ENCODE measurements around the gene RELA. TPM values are rescaled to one million over a fixed set of nuclear protein-coding genes. Genes with fewer than 3 reads are reported as not detected.

Gene RELA
- total and polyA plus RNA-seq, 2 experiments from 2014 or later = 18.5 to 22.8 TPM

DNA sequence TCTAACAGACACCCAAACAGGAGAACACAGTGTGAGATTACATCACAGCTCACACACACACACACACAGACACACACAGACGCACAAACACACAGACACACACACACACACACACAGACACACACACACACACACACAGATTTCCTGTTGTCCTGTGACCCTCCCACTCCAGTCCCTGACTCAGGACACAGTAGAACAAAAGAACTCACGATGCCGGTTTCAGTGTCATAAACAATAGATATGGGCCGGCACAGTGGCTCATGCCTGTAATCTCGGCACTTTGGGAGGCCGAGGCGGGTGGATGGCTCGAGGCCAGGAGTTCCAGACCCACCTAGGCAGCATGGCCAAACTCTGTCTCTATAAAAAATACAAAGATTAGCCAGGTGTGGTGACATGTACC lies 35.5 kb upstream of the RELA start:
- Histone ChIP-seq H3K4me3 (no peak overlapping the region), H3K27ac (ENCODE audit: low read depth) (no peak overlapping the region), H3K79me2 (replicated peaks; ENCODE audit: insufficient read depth) (no peaks in the 10 kb centered on the region), H3K4me1 (ENCODE audit: insufficient read depth) (no peaks in the 10 kb centered on the region), H3K27me3 (ENCODE audit: insufficient read depth) (no peaks in the 10 kb centered on the region), H3F3A (replicated peaks; ENCODE audit: low read depth) (no peaks in the 10 kb centered on the region), H4K20me1 (replicated peaks; ENCODE audit: insufficient read depth) (no peaks in the 10 kb centered on the region), H3K4me2 (no peak overlapping the region), H3K36me3 (ENCODE audit: insufficient read depth) (no peaks in the 10 kb centered on the region), H2AFZ (no peak overlapping the region), H3K9me2 (ENCODE audit: insufficient read depth) (no peaks in the 10 kb centered on the region; the same call in 1 of the 2 replicates)
- Mint-ChIP-seq H3K4me1 (peaks cover 2% of the 10 kb centered on the region; the same call in 2 of the 3 replicates), H3K36me3 (ENCODE audit: low read depth) (no peaks in the 10 kb centered on the region), H3K4me3 (no peak overlapping the region), H3K9me3 (peaks cover 12% of the 10 kb centered on the region), H3K27ac (no peak overlapping the region), H3K27me3 (ENCODE audit: insufficient read depth, low read depth, poor library complexity) (peaks cover 6% of the 10 kb centered on the region)
- ATAC-seq (no peak), DNase-seq (ENCODE audit: low spot score) (no peak)
- TF ChIP-seq EZH2phosphoT487 (IDR thresholded peaks at IDR 0.05; ENCODE audit: unreplicated experiment) (no peak), EZH2 (IDR thresholded peaks at IDR 0.05; ENCODE audit: low read depth, unreplicated experiment) (no peak), ZNF331 (CRISPR knock-in tag; IDR thresholded peaks at IDR 0.05; ENCODE audit: low read depth) (no peak), STAT1 (IDR thresholded peaks at IDR 0.05; ENCODE audit: unreplicated experiment) (no peak), JUNB (IDR thresholded peaks at IDR 0.05; ENCODE audit: unreplicated experiment) (no peak), POLR2AphosphoS5 (IDR thresholded peaks at IDR 0.05; ENCODE audit: low read depth) (no peak), NANOG (IDR thresholded peaks at IDR 0.05; ENCODE audit: borderline replicate concordance) (no peak), CREB1 (CRISPR knock-in tag; IDR thresholded peaks at IDR 0.05; ENCODE audit: low read depth) (no peak), ZNF114 (CRISPR knock-in tag; IDR thresholded peaks at IDR 0.05) (no peak)
- TF ChIP-seq, protein P1, sequence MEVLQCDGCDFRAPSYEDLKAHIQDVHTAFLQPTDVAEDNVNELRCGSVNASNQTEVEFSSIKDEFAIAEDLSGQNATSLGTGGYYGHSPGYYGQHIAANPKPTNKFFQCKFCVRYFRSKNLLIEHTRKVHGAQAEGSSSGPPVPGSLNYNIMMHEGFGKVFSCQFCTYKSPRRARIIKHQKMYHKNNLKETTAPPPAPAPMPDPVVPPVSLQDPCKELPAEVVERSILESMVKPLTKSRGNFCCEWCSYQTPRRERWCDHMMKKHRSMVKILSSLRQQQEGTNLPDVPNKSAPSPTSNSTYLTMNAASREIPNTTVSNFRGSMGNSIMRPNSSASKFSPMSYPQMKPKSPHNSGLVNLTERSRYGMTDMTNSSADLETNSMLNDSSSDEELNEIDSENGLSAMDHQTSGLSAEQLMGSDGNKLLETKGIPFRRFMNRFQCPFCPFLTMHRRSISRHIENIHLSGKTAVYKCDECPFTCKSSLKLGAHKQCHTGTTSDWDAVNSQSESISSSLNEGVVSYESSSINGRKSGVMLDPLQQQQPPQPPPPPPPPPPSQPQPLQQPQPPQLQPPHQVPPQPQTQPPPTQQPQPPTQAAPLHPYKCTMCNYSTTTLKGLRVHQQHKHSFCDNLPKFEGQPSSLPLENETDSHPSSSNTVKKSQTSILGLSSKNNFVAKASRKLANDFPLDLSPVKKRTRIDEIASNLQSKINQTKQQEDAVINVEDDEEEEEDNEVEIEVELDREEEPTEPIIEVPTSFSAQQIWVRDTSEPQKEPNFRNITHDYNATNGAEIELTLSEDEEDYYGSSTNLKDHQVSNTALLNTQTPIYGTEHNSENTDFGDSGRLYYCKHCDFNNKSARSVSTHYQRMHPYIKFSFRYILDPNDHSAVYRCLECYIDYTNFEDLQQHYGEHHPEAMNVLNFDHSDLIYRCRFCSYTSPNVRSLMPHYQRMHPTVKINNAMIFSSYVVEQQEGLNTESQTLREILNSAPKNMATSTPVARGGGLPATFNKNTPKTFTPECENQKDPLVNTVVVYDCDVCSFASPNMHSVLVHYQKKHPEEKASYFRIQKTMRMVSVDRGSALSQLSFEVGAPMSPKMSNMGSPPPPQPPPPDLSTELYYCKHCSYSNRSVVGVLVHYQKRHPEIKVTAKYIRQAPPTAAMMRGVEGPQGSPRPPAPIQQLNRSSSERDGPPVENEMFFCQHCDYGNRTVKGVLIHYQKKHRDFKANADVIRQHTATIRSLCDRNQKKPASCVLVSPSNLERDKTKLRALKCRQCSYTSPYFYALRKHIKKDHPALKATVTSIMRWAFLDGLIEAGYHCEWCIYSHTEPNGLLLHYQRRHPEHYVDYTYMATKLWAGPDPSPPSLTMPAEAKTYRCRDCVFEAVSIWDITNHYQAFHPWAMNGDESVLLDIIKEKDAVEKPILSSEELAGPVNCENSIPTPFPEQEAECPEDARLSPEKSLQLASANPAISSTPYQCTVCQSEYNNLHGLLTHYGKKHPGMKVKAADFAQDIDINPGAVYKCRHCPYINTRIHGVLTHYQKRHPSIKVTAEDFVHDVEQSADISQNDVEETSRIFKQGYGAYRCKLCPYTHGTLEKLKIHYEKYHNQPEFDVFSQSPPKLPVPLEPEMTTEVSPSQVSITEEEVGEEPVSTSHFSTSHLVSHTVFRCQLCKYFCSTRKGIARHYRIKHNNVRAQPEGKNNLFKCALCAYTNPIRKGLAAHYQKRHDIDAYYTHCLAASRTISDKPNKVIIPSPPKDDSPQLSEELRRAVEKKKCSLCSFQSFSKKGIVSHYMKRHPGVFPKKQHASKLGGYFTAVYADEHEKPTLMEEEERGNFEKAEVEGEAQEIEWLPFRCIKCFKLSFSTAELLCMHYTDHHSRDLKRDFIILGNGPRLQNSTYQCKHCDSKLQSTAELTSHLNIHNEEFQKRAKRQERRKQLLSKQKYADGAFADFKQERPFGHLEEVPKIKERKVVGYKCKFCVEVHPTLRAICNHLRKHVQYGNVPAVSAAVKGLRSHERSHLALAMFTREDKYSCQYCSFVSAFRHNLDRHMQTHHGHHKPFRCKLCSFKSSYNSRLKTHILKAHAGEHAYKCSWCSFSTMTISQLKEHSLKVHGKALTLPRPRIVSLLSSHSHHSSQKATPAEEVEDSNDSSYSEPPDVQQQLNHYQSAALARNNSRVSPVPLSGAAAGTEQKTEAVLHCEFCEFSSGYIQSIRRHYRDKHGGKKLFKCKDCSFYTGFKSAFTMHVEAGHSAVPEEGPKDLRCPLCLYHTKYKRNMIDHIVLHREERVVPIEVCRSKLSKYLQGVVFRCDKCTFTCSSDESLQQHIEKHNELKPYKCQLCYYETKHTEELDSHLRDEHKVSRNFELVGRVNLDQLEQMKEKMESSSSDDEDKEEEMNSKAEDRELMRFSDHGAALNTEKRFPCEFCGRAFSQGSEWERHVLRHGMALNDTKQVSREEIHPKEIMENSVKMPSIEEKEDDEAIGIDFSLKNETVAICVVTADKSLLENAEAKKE (CRISPR knock-in tag; IDR thresholded peaks at IDR 0.05) = no peak
- TF ChIP-seq, protein P2, sequence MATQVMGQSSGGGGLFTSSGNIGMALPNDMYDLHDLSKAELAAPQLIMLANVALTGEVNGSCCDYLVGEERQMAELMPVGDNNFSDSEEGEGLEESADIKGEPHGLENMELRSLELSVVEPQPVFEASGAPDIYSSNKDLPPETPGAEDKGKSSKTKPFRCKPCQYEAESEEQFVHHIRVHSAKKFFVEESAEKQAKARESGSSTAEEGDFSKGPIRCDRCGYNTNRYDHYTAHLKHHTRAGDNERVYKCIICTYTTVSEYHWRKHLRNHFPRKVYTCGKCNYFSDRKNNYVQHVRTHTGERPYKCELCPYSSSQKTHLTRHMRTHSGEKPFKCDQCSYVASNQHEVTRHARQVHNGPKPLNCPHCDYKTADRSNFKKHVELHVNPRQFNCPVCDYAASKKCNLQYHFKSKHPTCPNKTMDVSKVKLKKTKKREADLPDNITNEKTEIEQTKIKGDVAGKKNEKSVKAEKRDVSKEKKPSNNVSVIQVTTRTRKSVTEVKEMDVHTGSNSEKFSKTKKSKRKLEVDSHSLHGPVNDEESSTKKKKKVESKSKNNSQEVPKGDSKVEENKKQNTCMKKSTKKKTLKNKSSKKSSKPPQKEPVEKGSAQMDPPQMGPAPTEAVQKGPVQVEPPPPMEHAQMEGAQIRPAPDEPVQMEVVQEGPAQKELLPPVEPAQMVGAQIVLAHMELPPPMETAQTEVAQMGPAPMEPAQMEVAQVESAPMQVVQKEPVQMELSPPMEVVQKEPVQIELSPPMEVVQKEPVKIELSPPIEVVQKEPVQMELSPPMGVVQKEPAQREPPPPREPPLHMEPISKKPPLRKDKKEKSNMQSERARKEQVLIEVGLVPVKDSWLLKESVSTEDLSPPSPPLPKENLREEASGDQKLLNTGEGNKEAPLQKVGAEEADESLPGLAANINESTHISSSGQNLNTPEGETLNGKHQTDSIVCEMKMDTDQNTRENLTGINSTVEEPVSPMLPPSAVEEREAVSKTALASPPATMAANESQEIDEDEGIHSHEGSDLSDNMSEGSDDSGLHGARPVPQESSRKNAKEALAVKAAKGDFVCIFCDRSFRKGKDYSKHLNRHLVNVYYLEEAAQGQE (IDR thresholded peaks at IDR 0.05; ENCODE audit: unreplicated experiment) = no peak
- TF ChIP-seq, protein P3, sequence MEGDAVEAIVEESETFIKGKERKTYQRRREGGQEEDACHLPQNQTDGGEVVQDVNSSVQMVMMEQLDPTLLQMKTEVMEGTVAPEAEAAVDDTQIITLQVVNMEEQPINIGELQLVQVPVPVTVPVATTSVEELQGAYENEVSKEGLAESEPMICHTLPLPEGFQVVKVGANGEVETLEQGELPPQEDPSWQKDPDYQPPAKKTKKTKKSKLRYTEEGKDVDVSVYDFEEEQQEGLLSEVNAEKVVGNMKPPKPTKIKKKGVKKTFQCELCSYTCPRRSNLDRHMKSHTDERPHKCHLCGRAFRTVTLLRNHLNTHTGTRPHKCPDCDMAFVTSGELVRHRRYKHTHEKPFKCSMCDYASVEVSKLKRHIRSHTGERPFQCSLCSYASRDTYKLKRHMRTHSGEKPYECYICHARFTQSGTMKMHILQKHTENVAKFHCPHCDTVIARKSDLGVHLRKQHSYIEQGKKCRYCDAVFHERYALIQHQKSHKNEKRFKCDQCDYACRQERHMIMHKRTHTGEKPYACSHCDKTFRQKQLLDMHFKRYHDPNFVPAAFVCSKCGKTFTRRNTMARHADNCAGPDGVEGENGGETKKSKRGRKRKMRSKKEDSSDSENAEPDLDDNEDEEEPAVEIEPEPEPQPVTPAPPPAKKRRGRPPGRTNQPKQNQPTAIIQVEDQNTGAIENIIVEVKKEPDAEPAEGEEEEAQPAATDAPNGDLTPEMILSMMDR (conservative IDR thresholded peaks at IDR 0.05; ENCODE audit: low read depth in 2 of 2) = no peak
